Articular chondrocyte of knee joint (primary cell): Measurements from ENCODE around the gene P2RY12. TPM values are rescaled to one million over a fixed set of nuclear protein-coding genes. Genes with fewer than 3 reads are reported as not detected.

Experiments used
- total RNA-seq: library from RNA; depleted of rRNA; stranded (reverse); fragments of >200 nt; gene quantifications from 2 replicates; pipeline ENCODE4 v1.2.3, GENCODE V29; 2012

Gene P2RY12
- total RNA-seq = 0.11 TPM in 1 of 2 replicates, not detected in the other

GRCh38 chr3:151384741-151385174, at the start of gene P2RY12:
TSS of gene P2RY12 (minus strand) at chr3:151384753. CDS start at chr3:151338845, 45,908 bp downstream.

GRCh38 chr3:151329363-151329762, 55.2 kb downstream of the P2RY12 start, which contains the start of gene P2RY13:
TSS of gene P2RY13 (minus strand) at chr3:151329549. CDS start at chr3:151329528, 21 bp downstream.

GRCh38 chr3:151316267-151316991, 68.1 kb downstream of the P2RY12 start, which contains the start of gene GPR87:
TSS of gene GPR87 (minus strand) at chr3:151316820. CDS start at chr3:151300100, 16,720 bp downstream.

Other genes with a start within 250 kb of the P2RY12 start
- not detected in 2 replicates for gene GPR171, start 181.5 kb downstream of the P2RY12 start, total RNA-seq
- gene P2RY14, start 106.2 kb downstream of the P2RY12 start, total RNA-seq = not detected in 2 replicates
- 0.11 TPM in 1 of 2 replicates, not detected in the other for gene GPR87, start 67.9 kb downstream of the P2RY12 start, total RNA-seq
- not detected in 2 replicates for gene P2RY13, start 55.2 kb downstream of the P2RY12 start, total RNA-seq
- 6.9 and 7.2 TPM in 2 replicates for gene IGSF10, start 76.3 kb upstream of the P2RY12 start, total RNA-seq